ENCODE results near the gene ACTR2. TPM values are rescaled to one million over a fixed set of nuclear protein-coding genes. Genes with fewer than 3 reads are reported as not detected.
A peak's percentile ranks its signal among the peaks of the same experiment; 100 is the strongest.

Gene ACTR2
- total and polyA plus RNA-seq, 9 of the 15 experiments (the other 6 are each of a cell fraction or from before 2014, with no cell fraction given), result 47.3 to 239 (median 108) TPM

GRCh38 chr2:65186872-65187851 is 40.5 kb upstream of the ACTR2 start (continued):
- TF ChIP-seq PBX2 (CRISPR knock-in tag; IDR thresholded peaks at IDR 0.05; ENCODE audit: low read depth) (no peak), PBX2 (tag; conservative IDR thresholded peaks at IDR 0.05; ENCODE audit: low read depth) (no peak), SNAPC5 (CRISPR knock-in tag; IDR thresholded peaks at IDR 0.05) (no peak), ZNF347 (CRISPR knock-in tag; IDR thresholded peaks at IDR 0.05; ENCODE audit: low read depth) (no peak), TCFL5 (CRISPR knock-in tag; conservative IDR thresholded peaks at IDR 0.05) (no peak), MYC (IDR thresholded peaks at IDR 0.05; ENCODE audit: low read depth, low read length) (peak; percentile 61; the same call in 1 of the 2 replicates), MYC (CRISPR knock-in tag; IDR thresholded peaks at IDR 0.05; ENCODE audit: borderline replicate concordance, low read depth) (no peak), SRSF9 (IDR thresholded peaks at IDR 0.05; ENCODE audit: borderline replicate concordance, low read depth, low read length) (no peak), MLLT1 (IDR thresholded peaks at IDR 0.05) (0 out of 4 replicates have a peak, but pooled peaks have one; percentile 42 to 62), ZNF586 (CRISPR knock-in tag; conservative IDR thresholded peaks at IDR 0.05) (no peak), MTA2 (IDR thresholded peaks at IDR 0.05; ENCODE audit: low read depth) (0 out of 2 replicates have a peak, but pooled peaks have one; percentile 28), RBM25 (IDR thresholded peaks at IDR 0.05; ENCODE audit: low read depth, low read length, severe bottlenecking) (no peak), BRD9 (IDR thresholded peaks at IDR 0.05; ENCODE audit: low read depth, partially characterized antibody) (peak; percentile 42), E2F8 (IDR thresholded peaks at IDR 0.05; ENCODE audit: low read depth, partially characterized antibody) (peak; percentile 18)

Measured in K562 (cell line).